GM18498 (cell line): ENCODE results near the gene ADGB.

Source experiments
- ATAC-seq: cut with Tn5 transposase; IDR thresholded peaks from one replicate; pipeline ENCODE4 v1.9.1; 2021; ENCODE audit warnings: mild to moderate bottlenecking, moderate library complexity; ENCODE audit not compliant: unreplicated experiment

ADGB gene

GRCh38 chr6:146859795-146860495 lies 261.2 kb downstream of the ADGB start:
- ATAC-seq: no peak

GRCh38 chr6:146860583-146860982 lies 261.8 kb downstream of the ADGB start:
- ATAC-seq: no peak

- ATAC-seq: no peak
These were observed 262.3 kb downstream of the ADGB start for GRCh38 chr6:146861029-146861563.

GRCh38 chr6:146861716-146862115 lies 262.9 kb downstream of the ADGB start:
- no peak for ATAC-seq

GRCh38 chr6:146862508-146862919 lies 263.7 kb downstream of the ADGB start:
- no peak for ATAC-seq

DNA sequence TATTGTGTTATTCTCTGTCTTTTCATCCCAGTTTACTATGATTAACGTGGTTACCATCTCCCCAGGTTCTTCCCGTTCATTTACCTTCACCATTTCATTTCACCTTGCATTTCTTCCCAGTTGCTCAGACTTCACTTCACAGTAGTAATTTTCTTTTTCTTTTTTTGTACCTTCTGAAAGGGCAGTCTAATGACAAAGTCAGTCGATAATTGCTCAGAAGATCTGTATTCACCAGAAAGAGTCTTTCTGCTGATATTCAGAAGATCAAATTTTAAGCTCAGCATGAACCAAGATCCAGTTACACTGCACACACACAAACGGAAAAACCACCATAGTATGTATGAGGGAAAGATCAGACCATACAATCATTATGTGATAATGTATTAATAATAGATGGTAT lies 265.5 kb downstream of the ADGB start:
- no peak for ATAC-seq

DNA sequence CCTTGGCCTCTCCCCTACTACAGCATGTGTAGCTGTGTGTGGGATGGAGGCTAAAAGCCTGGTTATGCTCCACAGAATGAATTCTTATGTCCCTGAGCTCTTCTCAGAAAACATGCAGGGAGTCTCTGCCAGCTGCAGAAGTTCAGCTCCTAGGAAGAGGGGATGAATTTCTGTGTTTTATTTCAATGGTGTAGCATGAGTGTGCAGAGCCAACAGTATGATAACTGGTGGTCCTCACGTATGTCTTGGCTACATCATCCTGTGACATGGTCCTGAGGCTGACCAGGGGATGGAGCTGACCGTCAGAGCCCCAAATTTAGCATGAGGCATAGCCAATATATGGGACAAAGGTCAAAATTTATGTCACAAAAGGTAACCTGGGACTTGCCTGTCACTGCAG lies 266.1 kb downstream of the ADGB start:
- no peak for ATAC-seq
